Medulla oblongata (tissue), 1 donor: ENCODE measurements around the gene MRGPRD.
"Not testable (repeated sequence)": the region's sequence is repeated elsewhere in the genome, so short reads cannot be mapped to it uniquely, and the experiment has no call there.

ENCODE experiments used
- DNase-seq: peaks from one replicate; pipeline ENCODE4 v3.0.0-alpha.2; 2015; ENCODE audit errors: extremely low spot score

The MRGPRD gene

GRCh38 chr11:68994161-68994893 is 13.5 kb upstream of the MRGPRD start:
- no peak for DNase-seq

GRCh38 chr11:68993546-68993945 is 12.8 kb upstream of the MRGPRD start:
- DNase-seq = no peak

GRCh38 chr11:68992743-68993255 is 12.0 kb upstream of the MRGPRD start:
- DNase-seq = no peak

- DNase-seq = no peak
Measured at GRCh38 chr11:68990995-68991780, 10.4 kb upstream of the MRGPRD start.

- no peak for DNase-seq
Measured at GRCh38 chr11:68989936-68990606, 9.3 kb upstream of the MRGPRD start.

GRCh38 chr11:68988491-68988890 is 7.7 kb upstream of the MRGPRD start:
- no peak for DNase-seq

- no peak for DNase-seq
Measured at GRCh38 chr11:68987211-68987610, 6.4 kb upstream of the MRGPRD start.

GRCh38 chr11:68983801-68984200 is 3.0 kb upstream of the MRGPRD start:
- DNase-seq = no peak

- no peak for DNase-seq
Measured at GRCh38 chr11:68982134-68982533, 1.3 kb upstream of the MRGPRD start.

GRCh38 chr11:68979931-68980775 is 633 bp downstream of the MRGPRD start:
- no peak for DNase-seq

GRCh38 chr11:68978931-68979594 is 1.7 kb downstream of the MRGPRD start:
- DNase-seq = no peak

GRCh38 chr11:68978626-68978930 is 2.2 kb downstream of the MRGPRD start:
- no peak for DNase-seq

- DNase-seq = no peak
Measured at GRCh38 chr11:68977781-68978625, 2.8 kb downstream of the MRGPRD start.

- no peak for DNase-seq
Measured at GRCh38 chr11:68976563-68976962, 4.2 kb downstream of the MRGPRD start.

- DNase-seq = no peak
Measured at GRCh38 chr11:68976095-68976494, 4.7 kb downstream of the MRGPRD start.

GRCh38 chr11:68974421-68975194 is 6.2 kb downstream of the MRGPRD start:
- DNase-seq = no peak

- DNase-seq = not testable (repeated sequence)
Measured at GRCh38 chr11:68973706-68974105, 7.1 kb downstream of the MRGPRD start.

GRCh38 chr11:68973219-68973618 is 7.6 kb downstream of the MRGPRD start:
- DNase-seq = no peak

- no peak for DNase-seq
Measured at GRCh38 chr11:68970921-68971636, 9.7 kb downstream of the MRGPRD start.
